K562 (cell line): Measurements from ENCODE around the gene DDX23. TPM values are rescaled to one million over a fixed set of nuclear protein-coding genes. Genes with fewer than 3 reads are reported as not detected.

Experiments
- ATAC-seq: fragments of 200-7000 bp; cut with Tn5 transposase; 3 replicates; pipeline ENCODE4 v1.9.1; 2020; ENCODE audit warnings: moderate library complexity
- BruUV-seq: library from RNA; stranded (reverse); fragments of 400-500 nt; replicated peaks from 2 replicates; lab custom pipeline; 2021; lab: Mats Ljungman, UMichigan
- CTCF ChIA-PET: fragments of 300-600 bp; formaldehyde crosslinking; extraction: SDS; loops from one replicate; lab custom pipeline; 2021; ENCODE audit warnings: low intra/inter-chr PET ratio; lab: Yijun Ruan, JAX
- POLR2A ChIA-PET: fragments of 300-600, 350-650 bp; sonication (Branson Sonifier 250); formaldehyde crosslinking; extraction: SDS; loops from one replicate; lab custom pipeline; 2021; ENCODE audit warnings: antibody characterized with exemption, inconsistent platforms; lab: Yijun Ruan, JAX
- DNase-seq, 4 experiments: peaks; one replicate each; pipeline versions ENCODE4 v3.0.0 to v3.0.0-alpha.2; 2011 to 2018; ENCODE audit warnings: low spot score in 3 of 4, mixed read lengths in 3 of 4; ENCODE audit errors: extremely low read depth in 1 of 4
- FAIRE-seq: peaks from 2 replicates; lab custom pipeline; 2011; peaks lifted over from hg19 to GRCh38; lab: Jason Lieb, UNC
- H2AFZ ChIP-seq: 2 replicates; pipeline ENCODE4 v1.6.0; 2011; ENCODE audit warnings: low read depth, low read length, control low read depth, inconsistent platforms
- H3K27ac ChIP-seq: fragments of 200-600 bp; 3 replicates; pipeline ENCODE4 v1.8.0; 2011; ENCODE audit warnings: low read depth, mild to moderate bottlenecking, control low read depth, inconsistent platforms, low read length, moderate library complexity, mixed read lengths; ENCODE audit errors: extremely low read depth
- H3K27me3 ChIP-seq, 2 experiments: fragments of 300-600 bp in 1 of 2; 2 replicates in 1 of 2; 3 replicates in 1 of 2; pipeline versions ENCODE4 v1.6.0 to v1.8.0; 2011; ENCODE audit warnings: inconsistent platforms in 2 of 2, low read length in 2 of 2, mild to moderate bottlenecking in 1 of 2, mixed read lengths in 1 of 2, moderate library complexity in 1 of 2; ENCODE audit not compliant: control insufficient read depth in 2 of 2, insufficient read depth in 2 of 2
- H3K36me3 ChIP-seq: fragments of 300-600 bp; 3 replicates; pipeline ENCODE4 v1.8.0; 2011; ENCODE audit warnings: mild to moderate bottlenecking, low read length, inconsistent platforms; ENCODE audit not compliant: control insufficient read depth, insufficient read depth
- H3K4me1 ChIP-seq, 2 experiments: fragments of 200-600 bp in 1 of 2; replicated peaks in 1 of 2; 2 replicates in 1 of 2; 3 replicates in 1 of 2; pipeline versions ENCODE4 v1.5.1 to v1.8.0; 2011; ENCODE audit warnings: inconsistent platforms in 2 of 2, low read length in 2 of 2, mild to moderate bottlenecking in 1 of 2, mixed read lengths in 1 of 2, moderate library complexity in 1 of 2; ENCODE audit not compliant: control insufficient read depth in 2 of 2, insufficient read depth in 2 of 2
- H3K4me2 ChIP-seq: 2 replicates; pipeline ENCODE4 v1.6.1; 2011; ENCODE audit warnings: low read length, control low read depth, inconsistent platforms, mixed read lengths; ENCODE audit not compliant: insufficient read depth
- H3K4me3 ChIP-seq: fragments of 200-600 bp; sonication (generic), shearing (Covaris generic); 2 replicates; pipeline ENCODE4 v1.5.1; 2016; ENCODE audit warnings: control low read depth, inconsistent platforms
- H3K79me2 ChIP-seq: fragments of 200-600 bp; 3 replicates; pipeline ENCODE4 v1.8.0; 2011; ENCODE audit warnings: low read length, inconsistent platforms; ENCODE audit not compliant: control insufficient read depth, insufficient read depth
- H3K9ac ChIP-seq, 2 experiments: 2 replicates each; pipeline versions ENCODE4 v1.6.0 to v1.6.1; 2011; ENCODE audit warnings: low read depth in 2 of 2, low read length in 2 of 2, control low read depth in 1 of 2, inconsistent platforms in 1 of 2, mild to moderate bottlenecking in 1 of 2, mixed read lengths in 1 of 2; ENCODE audit not compliant: insufficient read depth in 1 of 2
- H3K9me1 ChIP-seq: one replicate; pipeline ENCODE4 v1.6.0; 2011; ENCODE audit warnings: inconsistent platforms, mild to moderate bottlenecking, low read length, moderate library complexity; ENCODE audit not compliant: control insufficient read depth, insufficient read depth
- H3K9me3 ChIP-seq: replicated peaks from 2 replicates; pipeline ENCODE4 v1.5.1; 2011; ENCODE audit warnings: low read depth, low read length, inconsistent platforms; ENCODE audit not compliant: control insufficient read depth, insufficient read depth
- H4K20me1 ChIP-seq: replicated peaks from 2 replicates; pipeline ENCODE4 v1.6.1; 2011; ENCODE audit warnings: low read length, inconsistent platforms, mixed read lengths; ENCODE audit not compliant: control insufficient read depth, insufficient read depth
- BCOR ChIP-seq: fragments of 450-650 bp; IDR thresholded peaks from 2 replicates; pipeline ENCODE4 v1.6.1; 2016
- CEBPG ChIP-seq, 3 experiments: fragments of 200-800 bp in 1 of 3; sonication (Bioruptor generic) in 1 of 3; sonication (generic) in 1 of 3; formaldehyde crosslinking in 1 of 3; IDR thresholded peaks in 2 of 3; conservative IDR thresholded peaks in 1 of 3; 2 replicates each; pipeline versions ENCODE4 v1.6.1 to v1.8.0; 2016 to 2022; ENCODE audit warnings: missing compliant biosample characterization in 2 of 3, missing genetic modification characterization in 2 of 3, mild to moderate bottlenecking in 1 of 3, missing genetic modification reagents in 1 of 3
- KDM2B ChIP-seq: fragments of 250-450 bp; sonication (Bioruptor Pico); IDR thresholded peaks from 2 replicates; pipeline ENCODE4 v1.8.0; 2021; ENCODE audit warnings: mild to moderate bottlenecking, moderate library complexity
- NUFIP1 ChIP-seq: fragments of 450-650 bp; IDR thresholded peaks from 2 replicates; pipeline ENCODE4 v1.6.1; 2018; ENCODE audit not compliant: partially characterized antibody
- RUNX1 ChIP-seq: sonication (generic); IDR thresholded peaks from 2 replicates; pipeline ENCODE4 v1.6.1; 2016; ENCODE audit warnings: antibody characterized with exemption, low read depth
- ZNF23 ChIP-seq: fragments of 250-450 bp; sonication (Bioruptor Pico); IDR thresholded peaks from 2 replicates; pipeline ENCODE4 v1.4.0; 2020; ENCODE audit warnings: mild to moderate bottlenecking
- WGBS: fragments of 100-300 bp; shearing (Covaris generic); methylation state at CpG from one replicate; pipeline ENCODE4 v1.1.6; 2016; ENCODE audit warnings: low coverage, mixed read lengths; ENCODE audit not compliant: insufficient coverage; ENCODE audit errors: missing lambda C conversion rate; 5-methylcytosine and 5-hydroxymethylcytosine counted together
- in situ Hi-C: fragments of 300-500 bp; cut with MboI; formaldehyde crosslinking; loops from 4 replicates; pipeline ENCODE4 v1.15.0; 2018; ENCODE audit warnings: inconsistent platforms, mixed read lengths
- intact Hi-C: fragments of 100-400 bp; cut with micrococcal nuclease; formaldehyde crosslinking; loops from 2 replicates; pipeline ENCODE4 v1.14.2; 2022
- polyA plus RNA-seq, 8 experiments: library from polyadenylated mRNA; depleted of rRNA in 4 of 8; stranded (reverse) in 5 of 8; unstranded in 3 of 8; fragments of >200 nt; fragmentation: Nextera tagmentation in 2 of 8; fragmentation: Illumina TruSeq in 1 of 8; extraction: Ambion mirVana in 2 of 8; extraction: Trizol in 1 of 8; gene quantifications; 2 replicates each; pipeline versions ENCODE4 v1.2.1 to v1.2.3, GENCODE V29; 2011 to 2014; ENCODE audit warnings: inconsistent platforms in 1 of 8, missing spikeins in 1 of 8
- total RNA-seq, 7 experiments: library from RNA; depleted of rRNA in 6 of 7; stranded (reverse); fragments of >200 nt in 6 of 7; fragmentation: Illumina TruSeq in 2 of 7; extraction: Trizol in 2 of 7; gene quantifications; 2 replicates each; pipeline versions ENCODE4 v1.2.1 to v1.2.3, GENCODE V29; 2011 to 2021; ENCODE audit warnings: low replicate concordance in 1 of 7
- TF ChIP-seq, protein P1 (sequence below): fragments of 450-650 bp; formaldehyde crosslinking; conservative IDR thresholded peaks from 2 replicates; pipeline ENCODE4 v1.4.0; 2022; ENCODE audit warnings: mild to moderate bottlenecking, missing genetic modification characterization

The DDX23 gene
- total and polyA plus RNA-seq, 9 of the 15 experiments (the other 6 are each of a cell fraction or from before 2014, with no cell fraction given): 32.4 to 138 (median 104) TPM

DNA sequence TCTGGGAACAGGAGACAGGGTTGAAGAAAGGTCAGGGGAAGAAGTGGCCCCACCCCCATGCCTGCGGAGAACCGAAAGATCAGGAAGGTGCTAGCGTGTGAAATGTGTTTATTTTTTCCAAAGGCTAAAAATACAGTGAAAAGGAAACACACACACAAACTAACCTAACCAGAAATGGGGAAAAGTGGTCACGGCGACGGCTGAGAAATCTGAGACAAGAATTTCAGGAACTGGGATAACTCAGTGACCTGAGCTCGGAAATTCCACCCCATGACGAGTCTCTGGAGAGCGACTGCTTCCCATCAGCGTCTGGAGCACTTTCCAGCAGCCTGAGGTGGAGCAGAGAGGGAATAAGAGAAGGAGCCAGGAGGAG lies 30.3 kb upstream of the DDX23 start:
- peak overlapping the region; percentile 30 for H3K4me2 ChIP-seq
- in situ Hi-C loops: no loop called here
- no peak overlapping the region for H3K27ac ChIP-seq
- no peaks in the 10 kb centered on the region for H4K20me1 ChIP-seq
- no peaks in the 10 kb centered on the region for H3K9me1 ChIP-seq
- peaks cover 9 to 16% of the 10 kb centered on the region in 2 experiments; a peak in 3 of 5 replicates for H3K4me1 ChIP-seq
- no peak overlapping the region for H3K9ac ChIP-seq
- no peaks in the 10 kb centered on the region for H3K9me3 ChIP-seq
- peaks cover 3 to 4% of the 10 kb centered on the region in 2 experiments; a peak in 1 of 5 replicates for H3K27me3 ChIP-seq
- CTCF ChIA-PET: no interaction called here
- DNase-seq: no peak
- H2AFZ ChIP-seq: 0 out of 2 replicates have a peak overlapping the region, but pooled peaks have one; percentile 25
- no peak overlapping the region for H3K4me3 ChIP-seq
- no peaks in the 10 kb centered on the region for H3K79me2 ChIP-seq
- no peaks in the 10 kb centered on the region for H3K36me3 ChIP-seq
- intact Hi-C loops: no loop called here
- no peak for FAIRE-seq
- TF ChIP-seq BCOR (no peak), CEBPG (CRISPR knock-in tag; IDR thresholded peaks at IDR 0.05) (0 out of 2 replicates have a peak, but pooled peaks have one; percentile 10), CEBPG (tag; conservative IDR thresholded peaks at IDR 0.05 in 1 of 2, IDR thresholded peaks at IDR 0.05 in 1 of 2) (no peak), KDM2B (CRISPR knock-in tag) (no peak), ZNF23 (CRISPR knock-in tag) (no peak), RUNX1 (no peak), NUFIP1 (no peak)
- TF ChIP-seq, protein P1, sequence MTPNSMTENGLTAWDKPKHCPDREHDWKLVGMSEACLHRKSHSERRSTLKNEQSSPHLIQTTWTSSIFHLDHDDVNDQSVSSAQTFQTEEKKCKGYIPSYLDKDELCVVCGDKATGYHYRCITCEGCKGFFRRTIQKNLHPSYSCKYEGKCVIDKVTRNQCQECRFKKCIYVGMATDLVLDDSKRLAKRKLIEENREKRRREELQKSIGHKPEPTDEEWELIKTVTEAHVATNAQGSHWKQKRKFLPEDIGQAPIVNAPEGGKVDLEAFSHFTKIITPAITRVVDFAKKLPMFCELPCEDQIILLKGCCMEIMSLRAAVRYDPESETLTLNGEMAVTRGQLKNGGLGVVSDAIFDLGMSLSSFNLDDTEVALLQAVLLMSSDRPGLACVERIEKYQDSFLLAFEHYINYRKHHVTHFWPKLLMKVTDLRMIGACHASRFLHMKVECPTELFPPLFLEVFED (CRISPR knock-in tag): no peak
- WGBS: 18% methylated on average over 10 of the region's 10 CpGs
- POLR2A ChIA-PET: interaction anchor here (0.5 to 0.6 kb wide), 2 partner anchors 51 to 112 kb away, joined by 3 read pairs; no protein-coding TSS in a partner anchor
- no TSS peak for BruUV-seq
- ATAC-seq: no peak
